Lower leg skin (tissue), 3 donors: ENCODE results near the gene ST6GAL1.

Experiments used
- CTCF ChIP-seq, 3 donors: fragments of 450-650 bp; IDR thresholded peaks; one replicate each; pipeline ENCODE4 v1.5.1; 2016; ENCODE audit warnings: antibody characterized with exemption in 3 of 3, mild to moderate bottlenecking in 3 of 3, moderate library complexity in 2 of 3
- POLR2A ChIP-seq, 2 donors: fragments of 450-650 bp; IDR thresholded peaks; one replicate each; pipeline ENCODE4 v1.6.1; 2016 to 2017; ENCODE audit warnings: antibody characterized with exemption in 2 of 2, mild to moderate bottlenecking in 1 of 2, moderate library complexity in 1 of 2

GRCh38 chr3:187021748-187022402 lies 91.5 kb downstream of the ST6GAL1 start:
- no peak for TF ChIP-seq CTCF (IDR thresholded peaks at IDR 0.05)
- TF ChIP-seq POLR2A (IDR thresholded peaks at IDR 0.05) = no peak
